Naive thymus-derived CD4-positive, alpha-beta T cell (primary cell): ENCODE results near the gene STAT4. TPM values are rescaled to one million over a fixed set of nuclear protein-coding genes. Genes with fewer than 3 reads are reported as not detected.

Experiments used
- ATAC-seq: fragments of 150-1000 bp; cut with Tn5 transposase; 2 replicates; pipeline ENCODE4 v1.10.0; 2021; ENCODE audit warnings: mild to moderate bottlenecking, moderate library complexity
- CTCF ChIA-PET: fragments of 350-600 bp; sonication (Branson Sonifier 250); formaldehyde crosslinking; loops from one replicate; lab custom pipeline; 2021; ENCODE audit warnings: antibody characterized with exemption; lab: Charles Lee
- POLR2A ChIA-PET: fragments of 350-600 bp; sonication (Branson Sonifier 250); formaldehyde crosslinking; loops from one replicate; lab custom pipeline; 2021; ENCODE audit warnings: antibody characterized with exemption, inconsistent platforms; lab: Charles Lee
- DNase-seq, 9 donors: peaks; one replicate each; pipeline versions ENCODE4 v3.0.0 to v3.0.0-alpha.2; 2020 to 2022; ENCODE audit warnings: mixed read lengths in 1 of 9
- H3K27ac ChIP-seq: one replicate; pipeline ENCODE4 v1.7.0; 2013; ENCODE audit warnings: mild to moderate bottlenecking, low read depth, low read length, moderate library complexity
- H3K27me3 ChIP-seq, 2 donors: one replicate each; pipeline ENCODE4 v1.7.0; 2013; ENCODE audit warnings: low read length in 2 of 2, mild to moderate bottlenecking in 2 of 2, moderate library complexity in 2 of 2; ENCODE audit not compliant: control insufficient read depth in 2 of 2, insufficient read depth in 2 of 2
- H3K36me3 ChIP-seq, 3 experiments: 1 replicate in 2 of 3; 2 replicates in 1 of 3; pipeline ENCODE4 v1.7.0; 2013; ENCODE audit warnings: low read length in 3 of 3, mild to moderate bottlenecking in 3 of 3, moderate library complexity in 1 of 3; ENCODE audit not compliant: insufficient read depth in 3 of 3, control insufficient read depth in 2 of 3
- H3K4me1 ChIP-seq, 2 donors: one replicate each; pipeline ENCODE4 v1.7.0; 2013; ENCODE audit warnings: low read length in 2 of 2, mild to moderate bottlenecking in 2 of 2, moderate library complexity in 1 of 2; ENCODE audit not compliant: control insufficient read depth in 2 of 2, insufficient read depth in 2 of 2
- H3K4me3 ChIP-seq: 2 replicates; pipeline ENCODE4 v1.7.0; 2013; ENCODE audit warnings: mild to moderate bottlenecking, low read length
- H3K9me3 ChIP-seq, 3 experiments: 1 replicate in 2 of 3; 2 replicates in 1 of 3; pipeline ENCODE4 v1.7.0; 2013; ENCODE audit warnings: low read length in 3 of 3; ENCODE audit not compliant: control insufficient read depth in 2 of 3
- H3K27ac Mint-ChIP-seq, 9 donors: one replicate each; pipeline ENCODE4 v1.8.0; 2020 to 2022; ENCODE audit warnings: mixed read lengths in 9 of 9, mild to moderate bottlenecking in 8 of 9, moderate library complexity in 5 of 9, inconsistent platforms in 2 of 9
- H3K27me3 Mint-ChIP-seq, 5 donors: one replicate each; pipeline ENCODE4 v1.8.0; 2021 to 2022; ENCODE audit warnings: mixed read lengths in 5 of 5, mild to moderate bottlenecking in 1 of 5
- H3K36me3 Mint-ChIP-seq, 5 donors: one replicate each; pipeline ENCODE4 v1.8.0; 2020 to 2022; ENCODE audit warnings: mixed read lengths in 5 of 5, mild to moderate bottlenecking in 3 of 5, inconsistent platforms in 1 of 5
- H3K4me1 Mint-ChIP-seq, 7 donors: one replicate each; pipeline ENCODE4 v1.8.0; 2020 to 2022; ENCODE audit warnings: mixed read lengths in 7 of 7, mild to moderate bottlenecking in 3 of 7, inconsistent platforms in 1 of 7
- H3K4me3 Mint-ChIP-seq, 10 donors: one replicate each; pipeline ENCODE4 v1.8.0; 2020 to 2022; ENCODE audit warnings: mild to moderate bottlenecking in 10 of 10, mixed read lengths in 10 of 10, moderate library complexity in 6 of 10, inconsistent platforms in 2 of 10
- H3K9me3 Mint-ChIP-seq, 11 donors: one replicate each; pipeline ENCODE4 v1.8.0; 2020 to 2022; ENCODE audit warnings: mixed read lengths in 11 of 11, mild to moderate bottlenecking in 4 of 11, inconsistent platforms in 1 of 11, moderate library complexity in 1 of 11
- intact Hi-C, 2 donors: fragments of 100-400 bp; cut with micrococcal nuclease; formaldehyde crosslinking; loops; one replicate each; pipeline ENCODE4 v1.15.1; 2023
- polyA plus RNA-seq, 2 donors: library from polyadenylated mRNA; unstranded; fragments of 300-500 nt; fragmentation: Illumina TruSeq; gene quantifications; one replicate each; pipeline ENCODE4 v1.2.3, GENCODE V29; 2021
- total RNA-seq, 6 experiments: library from RNA in 5 of 6; stranded (reverse) in 5 of 6; gene quantifications; 1 replicate in 5 of 6; 2 replicates in 1 of 6; pipeline ENCODE4 v1.2.3 and lab custom pipeline; 2021 to 2026

The STAT4 gene
- total and polyA plus RNA-seq, 7 experiments from 2014 or later = 52.4 to 132 (median 114) TPM

GRCh38 chr2:191045141-191045540, 105.7 kb downstream of the STAT4 start:
- Histone ChIP-seq H3K4me1 (peaks cover 0 to 6% of the 10 kb centered on the region in 2 donors), H3K9me3 (no peaks in the 10 kb centered on the region), H3K36me3 (no peaks in the 10 kb centered on the region), H3K4me3 (no peak overlapping the region), H3K27ac (no peak overlapping the region), H3K27me3 (no peaks in the 10 kb centered on the region)
- Mint-ChIP-seq H3K4me3 (no peak overlapping the region), H3K4me1 (peaks cover 0 to 12% (median 6%) of the 10 kb centered on the region in 7 donors), H3K36me3 (peaks cover 0 to 60% (median 24%) of the 10 kb centered on the region in 5 donors), H3K27me3 (no peaks in the 10 kb centered on the region), H3K9me3 (peaks cover 0 to 5% (median 0%) of the 10 kb centered on the region in 11 donors), H3K27ac (no peak overlapping the region)
- no peak for ATAC-seq
- DNase-seq = no peak
- ChIA-PET POLR2A (no interaction called here), CTCF (interaction anchor here (2.7 kb wide), 1 partner anchor 111 kb away, joined by 7 read pairs; no protein-coding TSS in a partner anchor)
- intact Hi-C loops = no loop called here

DNA sequence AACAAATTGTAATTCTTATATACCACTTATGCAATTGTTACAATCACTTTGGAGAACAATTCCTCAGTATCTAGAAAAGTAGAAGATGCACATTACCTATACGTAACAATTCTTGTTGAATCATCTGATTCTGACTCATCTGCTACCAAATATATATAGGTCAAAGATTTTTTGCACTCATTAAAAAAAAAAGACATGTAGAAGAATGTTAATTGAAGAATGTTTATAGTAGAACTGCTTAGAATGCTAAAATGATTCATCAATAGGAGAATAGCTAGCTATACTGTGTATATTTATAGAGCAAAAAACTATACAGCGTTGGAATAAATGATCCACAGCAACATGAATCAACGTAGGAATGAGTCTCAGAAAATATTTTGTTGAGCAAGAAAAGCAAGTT, 107.4 kb downstream of the STAT4 start:
- H3K27me3 ChIP-seq = no peaks in the 10 kb centered on the region
- ChIA-PET CTCF (interaction anchor here (0.9 to 2.7 kb wide), 2 partner anchors 112 to 193 kb away, joined by 3 to 7 read pairs; no protein-coding TSS in a partner anchor), POLR2A (interaction anchor here (0.7 kb wide), 2 partner anchors 16 to 611 kb away, joined by 3 read pairs; no protein-coding TSS in a partner anchor)
- peaks cover 0 to 14% of the 10 kb centered on the region in 2 donors for H3K4me1 ChIP-seq
- H3K4me3 Mint-ChIP-seq = no peak overlapping the region
- no peak overlapping the region for H3K4me3 ChIP-seq
- H3K9me3 ChIP-seq = no peaks in the 10 kb centered on the region
- no peak overlapping the region for H3K27ac Mint-ChIP-seq
- peaks cover 0 to 65% (median 26%) of the 10 kb centered on the region in 5 donors for H3K36me3 Mint-ChIP-seq
- peaks cover 4 to 28% (median 6%) of the 10 kb centered on the region in 7 donors for H3K4me1 Mint-ChIP-seq
- H3K9me3 Mint-ChIP-seq = peaks cover 0 to 5% (median 0%) of the 10 kb centered on the region in 11 donors
- no peak for DNase-seq
- intact Hi-C loops = no loop called here
- peaks cover 0 to 15% (median 4%) of the 10 kb centered on the region in 3 experiments for H3K36me3 ChIP-seq
- H3K27ac ChIP-seq = no peak overlapping the region
- H3K27me3 Mint-ChIP-seq = no peaks in the 10 kb centered on the region
- no peak for ATAC-seq

DNA sequence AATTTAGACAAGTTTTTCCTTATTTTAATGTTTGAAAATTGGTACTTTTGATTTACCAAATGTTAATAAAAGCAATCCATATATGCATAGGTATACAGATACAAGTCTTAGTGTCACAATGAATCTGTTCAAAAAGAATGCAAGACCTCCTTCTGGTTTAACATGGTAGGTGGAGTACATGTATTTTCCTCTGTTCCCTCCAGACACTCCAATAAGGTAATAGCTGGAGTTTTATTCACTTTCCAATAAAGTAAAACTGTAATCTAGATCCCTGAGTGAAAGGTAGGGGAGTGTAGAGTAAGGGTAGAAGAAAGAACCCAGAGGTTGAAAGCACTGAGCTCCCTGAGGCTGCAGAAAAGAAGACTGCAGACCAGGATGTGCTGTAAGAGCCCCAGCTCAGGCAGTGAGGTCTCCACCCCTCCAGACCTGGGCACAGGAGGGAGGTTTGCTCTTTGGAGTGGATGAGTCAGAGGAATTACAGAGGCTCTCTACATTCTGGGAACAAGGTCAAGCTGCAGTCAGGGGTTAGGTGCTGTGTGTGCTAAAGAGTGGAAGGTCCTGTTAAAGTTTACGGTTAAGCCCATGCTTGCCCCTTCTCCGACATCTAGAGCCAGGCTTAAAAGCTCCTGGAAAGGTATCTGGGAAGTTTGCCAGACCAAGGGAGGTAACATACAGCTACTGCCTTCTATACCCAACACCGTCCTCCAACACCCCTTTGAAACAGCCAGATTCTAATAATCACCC, 109.2 kb downstream of the STAT4 start:
- Histone ChIP-seq H3K27me3 (no peaks in the 10 kb centered on the region), H3K9me3 (no peaks in the 10 kb centered on the region), H3K4me1 (peaks cover 0 to 26% of the 10 kb centered on the region in 2 donors), H3K27ac (no peak overlapping the region), H3K36me3 (peaks cover 0 to 34% (median 4%) of the 10 kb centered on the region in 3 experiments), H3K4me3 (no peak overlapping the region)
- Mint-ChIP-seq H3K4me3 (peak overlapping the region in 1 of 10 donors; percentile 0), H3K36me3 (peaks cover 0 to 68% (median 36%) of the 10 kb centered on the region in 5 donors), H3K9me3 (peaks cover 0 to 5% (median 0%) of the 10 kb centered on the region in 11 donors), H3K4me1 (peaks cover 7 to 41% (median 13%) of the 10 kb centered on the region in 7 donors), H3K27ac (peak overlapping the region in 8 of 9 donors; percentile 5 to 65 (median 40)), H3K27me3 (no peaks in the 10 kb centered on the region)
- CTCF ChIA-PET = interaction anchor here (5.0 kb wide), 1 partner anchor 114 kb away, joined by 19 read pairs; no protein-coding TSS in a partner anchor
- DNase-seq = no peak
- ATAC-seq = no peak
- intact Hi-C loops = no loop called here
- POLR2A ChIA-PET = interaction anchor here (1.1 to 1.8 kb wide), 2 partner anchors 10 to 114 kb away, joined by 3 to 6 read pairs; no protein-coding TSS in a partner anchor

GRCh38 chr2:191039616-191040015, 111.2 kb downstream of the STAT4 start:
- Mint-ChIP-seq H3K9me3 (peaks cover 0 to 5% (median 0%) of the 10 kb centered on the region in 11 donors), H3K27ac (peak overlapping the region in 4 of 9 donors; percentile 10 to 31 (median 22)), H3K4me1 (peaks cover 7 to 43% (median 13%) of the 10 kb centered on the region in 7 donors), H3K27me3 (no peaks in the 10 kb centered on the region), H3K36me3 (peaks cover 0 to 61% (median 26%) of the 10 kb centered on the region in 5 donors), H3K4me3 (no peak overlapping the region)
- DNase-seq (no peak), ATAC-seq (no peak)
- ChIA-PET CTCF (interaction anchor here (1.0 to 5.0 kb wide), 3 partner anchors 9 to 116 kb away, joined by 3 to 19 read pairs (median 4); no protein-coding TSS in a partner anchor), POLR2A (no interaction called here)
- peaks cover 0 to 26% of the 10 kb centered on the region in 2 donors for H3K4me1 ChIP-seq
- no peak overlapping the region for H3K4me3 ChIP-seq
- H3K36me3 ChIP-seq = peaks cover 4 to 53% (median 18%) of the 10 kb centered on the region in 3 experiments
- H3K27me3 ChIP-seq = no peaks in the 10 kb centered on the region
- no peak overlapping the region for H3K27ac ChIP-seq
- H3K9me3 ChIP-seq = no peaks in the 10 kb centered on the region
- intact Hi-C loops = loop anchor here in 1 of 2 donors (10.0 kb wide), 1 partner anchor 955 kb away; no protein-coding TSS in a partner anchor

DNA sequence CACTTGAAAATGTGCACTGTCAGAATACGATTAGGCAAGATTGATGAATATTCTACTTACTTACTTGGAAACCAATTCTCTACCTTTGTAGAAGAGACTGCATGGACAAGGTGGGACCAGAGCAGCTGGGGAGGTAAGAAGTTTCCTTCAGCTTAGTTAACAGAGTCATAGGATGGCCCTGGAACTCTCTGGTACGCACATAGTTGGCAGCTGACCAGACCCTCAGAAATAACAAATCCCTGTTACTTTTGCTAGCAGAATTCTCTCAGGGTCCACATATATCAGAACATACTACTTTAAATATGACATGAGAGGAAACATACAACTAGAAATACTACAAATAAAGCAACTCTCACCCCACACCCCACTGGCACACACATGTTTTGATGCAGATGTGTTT, 112.1 kb downstream of the STAT4 start:
- Mint-ChIP-seq H3K36me3 (peaks cover 0 to 56% (median 19%) of the 10 kb centered on the region in 5 donors), H3K4me3 (peak overlapping the region in 2 of 10 donors; percentile 26 to 74), H3K4me1 (peaks cover 7 to 43% (median 12%) of the 10 kb centered on the region in 7 donors), H3K27ac (peak overlapping the region; percentile 10 to 91 (median 36)), H3K27me3 (no peaks in the 10 kb centered on the region), H3K9me3 (no peaks in the 10 kb centered on the region)
- POLR2A ChIA-PET = interaction anchor here (1.1 kb wide), 1 partner anchor 14 kb away, joined by 3 read pairs; no protein-coding TSS in a partner anchor
- DNase-seq = no peak
- no peak for ATAC-seq
- intact Hi-C loops = loop anchor here in 1 of 2 donors (10.0 kb wide), 1 partner anchor 954 kb away; no protein-coding TSS in a partner anchor
- Histone ChIP-seq H3K9me3 (no peaks in the 10 kb centered on the region), H3K27ac (no peak overlapping the region), H3K4me3 (no peak overlapping the region), H3K27me3 (no peaks in the 10 kb centered on the region), H3K4me1 (peaks cover 0 to 26% of the 10 kb centered on the region in 2 donors), H3K36me3 (peaks cover 4 to 57% (median 20%) of the 10 kb centered on the region in 3 experiments)
- CTCF ChIA-PET = interaction anchor here (0.6 to 5.0 kb wide), 4 partner anchors 9 to 117 kb away, joined by 3 to 19 read pairs (median 5); no protein-coding TSS in a partner anchor

DNA sequence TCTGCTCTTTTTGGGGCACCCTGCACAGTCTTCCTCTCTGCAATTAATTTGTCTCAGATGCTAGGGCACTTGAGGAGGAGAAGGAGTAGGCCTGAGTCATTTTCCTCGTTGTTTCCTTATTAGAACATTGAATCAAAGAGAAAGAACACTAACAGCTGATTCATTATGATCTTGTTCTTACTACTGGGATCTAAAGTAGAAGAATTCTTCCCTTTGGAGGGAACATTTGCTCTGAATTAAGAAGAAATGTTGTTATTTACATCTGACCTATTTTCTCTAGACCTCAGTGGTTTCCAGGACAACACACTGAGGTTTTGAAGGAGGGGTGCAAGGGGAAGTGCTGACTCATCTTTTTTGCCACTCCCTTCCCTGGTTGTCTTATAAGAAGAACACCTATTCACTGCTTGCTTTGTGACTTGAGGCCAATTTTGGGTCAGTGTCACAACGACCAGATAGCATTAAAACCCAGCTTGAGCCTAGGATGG, 112.5 kb downstream of the STAT4 start:
- H3K27ac ChIP-seq = peak overlapping the region; percentile 9
- H3K4me3 Mint-ChIP-seq = peak overlapping the region in 2 of 10 donors; percentile 26 to 74
- intact Hi-C loops = loop anchor here in 1 of 2 donors (10.0 kb wide), 1 partner anchor 953 kb away; no protein-coding TSS in a partner anchor

More for the DNA sequence above, 112.5 kb downstream of the STAT4 start:
- H3K4me3 ChIP-seq = no peak overlapping the region
- no peaks in the 10 kb centered on the region for H3K27me3 Mint-ChIP-seq
- no peaks in the 10 kb centered on the region for H3K27me3 ChIP-seq
- peaks cover 4 to 61% (median 23%) of the 10 kb centered on the region in 3 experiments for H3K36me3 ChIP-seq
- H3K4me1 Mint-ChIP-seq = peaks cover 7 to 43% (median 12%) of the 10 kb centered on the region in 7 donors
- peaks cover 0 to 26% of the 10 kb centered on the region in 2 donors for H3K4me1 ChIP-seq
- DNase-seq (no peak), ATAC-seq (peak; percentile 71)
- no peaks in the 10 kb centered on the region for H3K9me3 ChIP-seq
- ChIA-PET POLR2A (interaction anchor here (1.1 kb wide), 1 partner anchor 14 kb away, joined by 3 read pairs; no protein-coding TSS in a partner anchor), CTCF (interaction anchor here (2.3 to 5.0 kb wide), 2 partner anchors 14 to 117 kb away, joined by 6 to 19 read pairs; no protein-coding TSS in a partner anchor)
- no peaks in the 10 kb centered on the region for H3K9me3 Mint-ChIP-seq
- peaks cover 0 to 53% (median 18%) of the 10 kb centered on the region in 5 donors for H3K36me3 Mint-ChIP-seq
- H3K27ac Mint-ChIP-seq = peak overlapping the region; percentile 10 to 91 (median 44)
